ENCODE data around the gene RNF220.

DNA sequence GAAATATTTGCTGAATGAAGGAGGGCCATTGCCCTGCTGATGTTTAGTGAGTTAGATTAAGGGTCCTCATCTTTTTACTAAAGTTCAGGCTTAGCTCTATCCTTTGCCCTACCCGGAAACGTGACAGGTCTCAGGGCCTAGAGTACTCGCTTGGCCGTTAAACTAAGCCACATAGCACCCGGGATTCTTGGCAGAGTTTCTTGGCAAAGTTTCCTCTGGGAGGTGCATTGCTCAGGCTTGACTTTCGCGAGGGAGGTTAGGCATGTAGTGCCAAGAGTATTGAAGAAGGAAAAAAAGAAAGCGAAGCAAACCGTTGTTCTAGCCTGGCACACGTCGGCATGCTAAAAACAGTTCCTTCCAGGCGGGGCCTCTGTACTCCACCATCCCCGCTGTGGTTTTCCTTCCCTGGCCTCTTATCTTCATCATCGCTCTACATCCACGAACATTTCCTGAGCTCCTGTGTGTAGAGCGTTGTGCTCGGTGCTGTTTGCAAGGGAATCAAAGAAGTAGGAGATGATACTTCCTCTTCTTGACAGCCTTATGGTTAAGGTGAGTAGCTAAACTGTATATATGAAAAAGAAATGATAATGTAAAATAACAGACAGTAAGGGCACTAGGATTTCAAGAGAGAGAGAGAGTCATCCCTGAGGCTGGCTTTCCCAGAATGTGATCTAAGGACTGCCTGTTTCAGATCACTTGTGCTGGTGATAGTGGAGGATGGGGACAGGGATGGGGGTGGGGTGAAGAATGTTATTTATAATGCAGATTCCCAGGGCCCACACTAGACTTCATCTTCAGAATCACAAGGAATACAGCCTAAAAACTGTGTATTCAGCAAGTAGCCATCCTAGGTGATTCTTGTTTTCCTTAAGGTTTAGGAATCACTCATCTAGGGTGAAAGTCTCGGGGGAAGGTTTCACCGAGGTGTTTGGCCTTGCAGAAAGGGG is 18.8 kb downstream of the RNF220 start:
- no peak for TF ChIP-seq EZH2 (IDR thresholded peaks at IDR 0.05; ENCODE audit: insufficient read depth, low read length)
- TF ChIP-seq CTCF (IDR thresholded peaks at IDR 0.05; ENCODE audit: insufficient read depth, low read depth, low read length), result no peak

All from astrocyte (in vitro differentiated cells and primary cell).